ENCODE measurements around the gene CCIN. TPM values are rescaled to one million over a fixed set of nuclear protein-coding genes. Genes with fewer than 3 reads are reported as not detected.

Gene CCIN
- total and polyA plus RNA-seq, 12 donors, result 0.12 to 0.15 TPM; not detected in 10

DNA sequence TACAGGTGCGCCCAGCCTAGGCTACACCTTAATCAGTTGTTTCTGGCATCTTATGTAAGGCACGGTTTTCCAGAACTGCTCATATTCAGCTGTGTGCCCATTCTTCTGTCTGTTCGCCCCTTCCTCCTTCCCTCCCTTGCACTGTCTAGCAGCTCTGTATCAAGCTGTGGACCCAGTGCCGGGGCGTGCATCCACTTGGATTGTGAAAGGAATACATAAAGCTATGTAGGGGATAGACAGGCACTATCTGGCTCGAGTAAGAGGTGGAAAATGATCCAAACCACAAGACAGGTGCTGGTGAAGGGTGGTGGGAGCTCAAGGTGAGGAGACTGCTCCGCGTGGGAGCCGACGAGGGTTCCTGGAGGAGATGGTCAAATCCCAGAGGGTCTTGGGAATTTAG is 30.7 kb upstream of the CCIN start:
- H3K4me1 ChIP-seq, result peaks cover 3 to 74% (median 30%) of the 10 kb centered on the region in 9 donors
- intact Hi-C loops (cut with DNase I), result no loop called here

GRCh38 chr9:36138901-36139300 is 30.3 kb upstream of the CCIN start:
- TF ChIP-seq CTCF (IDR thresholded peaks at IDR 0.05), result no peak
- intact Hi-C loops (cut with DNase I), result no loop called here
- H3K36me3 ChIP-seq, result peaks cover 0 to under 1% (median 0%) of the 10 kb centered on the region in 9 donors
- peaks cover 0 to 13% (median 0%) of the 10 kb centered on the region in 7 donors for H3K27me3 ChIP-seq
- ATAC-seq (no peak), DNase-seq (no peak)
- H3K9me3 ChIP-seq, result no peaks in the 10 kb centered on the region
- peak overlapping the region in 1 of 10 donors; percentile 92 for H3K27ac ChIP-seq
- WGBS, 2 donors, result 93 to 95% methylated on average over 5 of the region's 5 CpGs
- H3K4me1 ChIP-seq, result peaks cover 3 to 78% (median 32%) of the 10 kb centered on the region in 9 donors
- H3K4me3 ChIP-seq, result no peak overlapping the region

More for the DNA sequence above, 30.7 kb upstream of the CCIN start:
- H3K27ac ChIP-seq, result no peak overlapping the region
- TF ChIP-seq CTCF (IDR thresholded peaks at IDR 0.05), result no peak
- H3K4me3 ChIP-seq, result peak overlapping the region in 2 of 10 donors; percentile 82 to 84
- 95 to 96% methylated on average over 10 of the region's 10 CpGs for WGBS, 2 donors
- peaks cover 0 to 13% (median 0%) of the 10 kb centered on the region in 7 donors for H3K27me3 ChIP-seq
- ATAC-seq (no peak), DNase-seq (no peak)
- H3K36me3 ChIP-seq, result no peaks in the 10 kb centered on the region
- no peaks in the 10 kb centered on the region for H3K9me3 ChIP-seq

GRCh38 chr9:36140086-36141084 is 28.8 kb upstream of the CCIN start:
- Histone ChIP-seq H3K9me3 (no peaks in the 10 kb centered on the region), H3K4me3 (peak overlapping the region in 1 of 10 donors; percentile 2), H3K27me3 (peaks cover 0 to 10% (median 0%) of the 10 kb centered on the region in 7 donors), H3K36me3 (peaks cover 0 to 3% (median 0%) of the 10 kb centered on the region in 9 donors), H3K27ac (peak overlapping the region in 4 of 10 donors; percentile 9 to 92 (median 56)), H3K4me1 (peaks cover 3 to 92% (median 32%) of the 10 kb centered on the region in 9 donors)
- intact Hi-C loops (cut with DNase I), result no loop called here
- ATAC-seq, result no peak
- WGBS, 2 donors, result 86 to 91% methylated on average over 11 of the region's 11 CpGs
- DNase-seq, result no peak
- no peak for TF ChIP-seq CTCF (IDR thresholded peaks at IDR 0.05)

DNA sequence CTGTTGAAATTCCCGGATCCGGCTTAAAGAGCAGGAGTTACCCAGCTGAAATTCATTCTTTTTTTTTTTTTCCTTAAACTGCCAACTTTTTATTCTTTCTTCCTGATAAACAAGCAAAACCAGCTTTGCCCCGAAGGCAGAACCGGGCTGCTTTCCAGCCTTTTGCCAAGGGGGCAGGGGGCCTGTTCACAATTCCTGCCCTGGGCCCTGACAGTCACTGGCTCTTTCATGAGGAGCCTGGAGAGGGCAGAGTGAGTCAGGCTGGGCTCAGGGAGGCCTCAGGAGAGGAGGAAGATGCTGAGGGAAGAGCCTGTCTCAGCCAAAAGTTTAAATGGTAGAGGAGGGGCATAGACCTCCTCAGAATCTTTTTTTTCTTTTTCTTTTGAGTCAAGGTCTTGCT is 27.9 kb upstream of the CCIN start:
- peaks cover 3 to 92% (median 32%) of the 10 kb centered on the region in 9 donors for H3K4me1 ChIP-seq
- peak overlapping the region in 4 of 10 donors; percentile 4 to 92 (median 80) for H3K27ac ChIP-seq
- intact Hi-C loops (cut with DNase I), result no loop called here

More for the DNA sequence above, 27.9 kb upstream of the CCIN start:
- peak in 1 of 8 donors; percentile 23 for ATAC-seq
- Histone ChIP-seq H3K36me3 (peaks cover 0 to 3% (median 0%) of the 10 kb centered on the region in 9 donors), H3K27me3 (peaks cover 0 to under 1% (median 0%) of the 10 kb centered on the region in 7 donors), H3K9me3 (peaks cover 0 to 8% (median 0%) of the 10 kb centered on the region in 11 donors), H3K4me3 (no peak overlapping the region)
- peak in 4 of 9 donors; percentile 21 to 35 (median 34) for TF ChIP-seq CTCF (IDR thresholded peaks at IDR 0.05)
- 76 to 85% methylated on average over 4 of the region's 4 CpGs for WGBS, 2 donors
- DNase-seq, result no peak

Data from heart right ventricle (tissue), 16 donors.